ENCODE measurements around the gene CTIF.

Gene CTIF

GRCh38 chr18:48555465-48555995, 16.7 kb downstream of the CTIF start:
- Histone ChIP-seq H3K27me3 (replicated peaks; ENCODE audit: insufficient read depth, low read length) (no peaks in the 10 kb centered on the region), H3K9me3 (replicated peaks; ENCODE audit: insufficient read depth, low read length) (no peaks in the 10 kb centered on the region), H3F3A (ENCODE audit: insufficient read depth, low read length) (no peaks in the 10 kb centered on the region), H2AFZ (ENCODE audit: low read length) (no peak overlapping the region), H3K27ac (ENCODE audit: low read length) (no peak overlapping the region), H3K9ac (ENCODE audit: low read length) (no peak overlapping the region), H3K4me3 (ENCODE audit: low read length) (no peak overlapping the region), H3K36me3 (replicated peaks; ENCODE audit: insufficient read depth, low read length) (no peaks in the 10 kb centered on the region), H3K4me2 (ENCODE audit: low read depth, low read length) (no peak overlapping the region), H3K4me1 (ENCODE audit: low read length) (no peaks in the 10 kb centered on the region), H4K20me1 (ENCODE audit: insufficient read depth, low read length) (no peaks in the 10 kb centered on the region), H3K9me2 (replicated peaks; ENCODE audit: insufficient read depth, low read length) (no peaks in the 10 kb centered on the region), H3K79me2 (ENCODE audit: low read length) (no peaks in the 10 kb centered on the region)
- TF ChIP-seq CTCF (IDR thresholded peaks at IDR 0.05; ENCODE audit: low read length): no peak
- TF ChIP-seq EZH2 (optimal IDR thresholded peaks at IDR 0.05; ENCODE audit: low read depth, low read length): no peak
- no peak for TF ChIP-seq EZH2phosphoT487 (IDR thresholded peaks at IDR 0.05; ENCODE audit: low read length)
- no peak for DNase-seq

GRCh38 chr18:48557640-48558174, 18.9 kb downstream of the CTIF start:
- Histone ChIP-seq H3K27ac (ENCODE audit: low read length) (no peak overlapping the region), H3K9ac (ENCODE audit: low read length) (no peak overlapping the region), H3K4me1 (ENCODE audit: low read length) (no peaks in the 10 kb centered on the region), H3K4me3 (ENCODE audit: low read length) (no peak overlapping the region), H3K36me3 (replicated peaks; ENCODE audit: insufficient read depth, low read length) (no peaks in the 10 kb centered on the region), H3K79me2 (ENCODE audit: low read length) (no peaks in the 10 kb centered on the region), H3K9me2 (replicated peaks; ENCODE audit: insufficient read depth, low read length) (no peaks in the 10 kb centered on the region), H3F3A (ENCODE audit: insufficient read depth, low read length) (no peaks in the 10 kb centered on the region), H2AFZ (ENCODE audit: low read length) (no peak overlapping the region), H4K20me1 (ENCODE audit: insufficient read depth, low read length) (no peaks in the 10 kb centered on the region), H3K4me2 (ENCODE audit: low read depth, low read length) (no peak overlapping the region), H3K27me3 (replicated peaks; ENCODE audit: insufficient read depth, low read length) (no peaks in the 10 kb centered on the region), H3K9me3 (replicated peaks; ENCODE audit: insufficient read depth, low read length) (no peaks in the 10 kb centered on the region)
- DNase-seq: no peak
- TF ChIP-seq EZH2phosphoT487 (IDR thresholded peaks at IDR 0.05; ENCODE audit: low read length) (no peak), CTCF (IDR thresholded peaks at IDR 0.05; ENCODE audit: low read length) (no peak), EZH2 (optimal IDR thresholded peaks at IDR 0.05; ENCODE audit: low read depth, low read length) (no peak)

- H4K20me1 ChIP-seq (ENCODE audit: insufficient read depth, low read length): no peaks in the 10 kb centered on the region
These were observed 19.4 kb downstream of the CTIF start for GRCh38 chr18:48558248-48558647.

More at GRCh38 chr18:48558248-48558647, 19.4 kb downstream of the CTIF start:
- Histone ChIP-seq H3K27ac (ENCODE audit: low read length) (no peak overlapping the region), H3K79me2 (ENCODE audit: low read length) (no peaks in the 10 kb centered on the region), H3K4me3 (ENCODE audit: low read length) (no peak overlapping the region), H3K4me1 (ENCODE audit: low read length) (no peaks in the 10 kb centered on the region), H3F3A (ENCODE audit: insufficient read depth, low read length) (no peaks in the 10 kb centered on the region), H3K27me3 (replicated peaks; ENCODE audit: insufficient read depth, low read length) (no peaks in the 10 kb centered on the region), H3K9me2 (replicated peaks; ENCODE audit: insufficient read depth, low read length) (no peaks in the 10 kb centered on the region), H3K9ac (ENCODE audit: low read length) (no peak overlapping the region), H3K9me3 (replicated peaks; ENCODE audit: insufficient read depth, low read length) (no peaks in the 10 kb centered on the region), H3K36me3 (replicated peaks; ENCODE audit: insufficient read depth, low read length) (no peaks in the 10 kb centered on the region), H2AFZ (ENCODE audit: low read length) (no peak overlapping the region), H3K4me2 (ENCODE audit: low read depth, low read length) (no peak overlapping the region)
- no peak for DNase-seq
- TF ChIP-seq CTCF (IDR thresholded peaks at IDR 0.05; ENCODE audit: low read length): no peak
- no peak for TF ChIP-seq EZH2phosphoT487 (IDR thresholded peaks at IDR 0.05; ENCODE audit: low read length)
- no peak for TF ChIP-seq EZH2 (optimal IDR thresholded peaks at IDR 0.05; ENCODE audit: low read depth, low read length)

Measured in MM.1S (cell line).